CD14-positive monocyte (primary cell): ENCODE data around the gene GRK5. TPM values are rescaled to one million over a fixed set of nuclear protein-coding genes. Genes with fewer than 3 reads are reported as not detected.

ENCODE experiments used
- DNase-seq, 3 donors: peaks; one replicate each; pipeline ENCODE4 v3.0.0-alpha.2; 2011 to 2022
- H2AFZ ChIP-seq: 2 replicates; pipeline ENCODE4 v1.6.0; 2012; ENCODE audit warnings: mild to moderate bottlenecking, low read depth, low read length, inconsistent platforms; ENCODE audit not compliant: insufficient read depth, poor library complexity, severe bottlenecking
- H3K27ac ChIP-seq, 2 donors: 1 replicate in 1 of 2; 2 replicates in 1 of 2; pipeline ENCODE4 v1.5.1; 2012 to 2013; ENCODE audit warnings: low read length in 2 of 2, control low read depth in 1 of 2, inconsistent platforms in 1 of 2, low read depth in 1 of 2, mild to moderate bottlenecking in 1 of 2
- H3K27me3 ChIP-seq, 2 donors: one replicate each; pipeline versions ENCODE4 v1.6.0 to v1.6.1; 2011 to 2013; ENCODE audit warnings: low read length in 2 of 2; ENCODE audit not compliant: control insufficient read depth in 2 of 2, insufficient read depth in 2 of 2
- H3K36me3 ChIP-seq, 2 donors: replicated peaks in 1 of 2; 1 replicate in 1 of 2; 2 replicates in 1 of 2; pipeline versions ENCODE4 v1.5.1 to v1.6.1; 2012 to 2013; ENCODE audit warnings: low read length in 2 of 2, control low read depth in 1 of 2, inconsistent platforms in 1 of 2, mild to moderate bottlenecking in 1 of 2; ENCODE audit not compliant: insufficient read depth in 2 of 2, control insufficient read depth in 1 of 2
- H3K4me1 ChIP-seq, 2 donors: 1 replicate in 1 of 2; 2 replicates in 1 of 2; pipeline versions ENCODE4 v1.5.1 to v1.6.1; 2012 to 2013; ENCODE audit warnings: low read length in 2 of 2, control low read depth in 1 of 2, inconsistent platforms in 1 of 2, mild to moderate bottlenecking in 1 of 2, moderate library complexity in 1 of 2; ENCODE audit not compliant: insufficient read depth in 2 of 2, control insufficient read depth in 1 of 2
- H3K4me2 ChIP-seq: replicated peaks from 2 replicates; pipeline ENCODE3; 2012; ENCODE audit warnings: low read length, moderate library complexity, mild to moderate bottlenecking; ENCODE audit not compliant: poor library complexity, severe bottlenecking; ENCODE audit errors: extremely low read depth
- H3K4me3 ChIP-seq, 3 experiments: fragments of 200-600 bp in 1 of 3; sonication (generic) in 1 of 3; replicated peaks in 1 of 3; 1 replicate in 2 of 3; 2 replicates in 1 of 3; pipeline ENCODE4 v1.5.1; 2011 to 2013; ENCODE audit warnings: low read length in 3 of 3, mild to moderate bottlenecking in 3 of 3, control low read depth in 2 of 3, low read depth in 2 of 3, inconsistent platforms in 1 of 3, moderate library complexity in 1 of 3
- H3K79me2 ChIP-seq: 2 replicates; pipeline ENCODE4 v1.6.0; 2012; ENCODE audit warnings: mild to moderate bottlenecking, control low read depth, inconsistent platforms, low read length, moderate library complexity; ENCODE audit not compliant: insufficient read depth
- H3K9ac ChIP-seq: 2 replicates; pipeline ENCODE4 v1.6.0; 2017; ENCODE audit warnings: low read length, mild to moderate bottlenecking; ENCODE audit not compliant: insufficient read depth, poor library complexity, severe bottlenecking
- H3K9me3 ChIP-seq, 2 donors: replicated peaks in 1 of 2; 1 replicate in 1 of 2; 2 replicates in 1 of 2; pipeline versions ENCODE4 v1.5.1 to v1.6.1; 2012 to 2013; ENCODE audit warnings: low read length in 2 of 2, control low read depth in 1 of 2; ENCODE audit not compliant: control insufficient read depth in 1 of 2, insufficient read depth in 1 of 2
- H4K20me1 ChIP-seq: 2 replicates; pipeline ENCODE4 v1.6.0; 2012; ENCODE audit warnings: mild to moderate bottlenecking, low read length, control low read depth, moderate library complexity; ENCODE audit not compliant: insufficient read depth
- H3K27ac Mint-ChIP-seq, 7 donors: one replicate each; pipeline ENCODE4 v1.8.0; 2020; ENCODE audit warnings: mild to moderate bottlenecking in 7 of 7, mixed read lengths in 7 of 7, moderate library complexity in 6 of 7, inconsistent platforms in 2 of 7
- H3K27me3 Mint-ChIP-seq, 3 donors: one replicate each; pipeline ENCODE4 v1.8.0; 2021 to 2022; ENCODE audit warnings: low read depth in 3 of 3, mild to moderate bottlenecking in 3 of 3, mixed read lengths in 3 of 3, moderate library complexity in 3 of 3, inconsistent platforms in 1 of 3
- H3K36me3 Mint-ChIP-seq, 2 donors: one replicate each; pipeline ENCODE4 v1.8.0; 2020; ENCODE audit warnings: mixed read lengths in 2 of 2, inconsistent platforms in 1 of 2, mild to moderate bottlenecking in 1 of 2
- H3K4me1 Mint-ChIP-seq: one replicate; pipeline ENCODE4 v1.8.0; 2020; ENCODE audit warnings: mild to moderate bottlenecking, mixed read lengths
- H3K4me3 Mint-ChIP-seq, 2 donors: one replicate each; pipeline ENCODE4 v1.8.0; 2020; ENCODE audit warnings: mild to moderate bottlenecking in 2 of 2, mixed read lengths in 2 of 2, moderate library complexity in 1 of 2
- H3K9me3 Mint-ChIP-seq, 7 donors: one replicate each; pipeline ENCODE4 v1.8.0; 2020 to 2022; ENCODE audit warnings: mixed read lengths in 7 of 7, mild to moderate bottlenecking in 6 of 7, moderate library complexity in 6 of 7, inconsistent platforms in 2 of 7
- CTCF ChIP-seq: fragments of 200-600 bp; IDR thresholded peaks from one replicate; pipeline ENCODE4 v1.8.0; 2022; ENCODE audit warnings: antibody characterized with exemption, mild to moderate bottlenecking
- WGBS: methylation state at CpG from one replicate; pipeline ENCODE4 v1.1.5; 2013; ENCODE audit warnings: missing lambda C conversion rate; ENCODE audit not compliant: insufficient coverage; 5-methylcytosine and 5-hydroxymethylcytosine counted together
- intact Hi-C, 2 donors: fragments of 100-400 bp; cut with micrococcal nuclease; formaldehyde crosslinking; loops; one replicate each; pipeline versions ENCODE4 v1.15.0 to v1.15.1; 2023
- polyA plus RNA-seq, 3 donors: library from polyadenylated mRNA; depleted of rRNA in 1 of 3; unstranded in 2 of 3; stranded (reverse) in 1 of 3; fragments of 300-500 nt in 2 of 3; fragments of >200 nt in 1 of 3; fragmentation: Illumina TruSeq in 2 of 3; gene quantifications; 1 replicate in 2 of 3; 2 replicates in 1 of 3; pipeline ENCODE4 v1.2.3, GENCODE V29; 2012 to 2021

Gene GRK5
- polyA plus RNA-seq, 3 donors, result 1.2 to 6.5 (median 2.8) TPM

- Histone ChIP-seq H3K4me3 (no peak overlapping the region), H3K79me2 (no peaks in the 10 kb centered on the region), H3K9ac (no peak overlapping the region), H3K27ac (no peak overlapping the region), H3K36me3 (no peaks in the 10 kb centered on the region), H3K4me1 (peaks cover 5 to 25% of the 10 kb centered on the region in 2 donors), H4K20me1 (peaks cover 58% of the 10 kb centered on the region), H3K4me2 (no peak overlapping the region), H2AFZ (no peak overlapping the region), H3K9me3 (no peaks in the 10 kb centered on the region), H3K27me3 (no peaks in the 10 kb centered on the region)
- 100% methylated on average over 3 of the region's 3 CpGs for WGBS
- DNase-seq, result no peak
- Mint-ChIP-seq H3K27ac (peak overlapping the region in 1 of 7 donors; percentile 2), H3K27me3 (peaks cover 13 to 18% (median 13%) of the 10 kb centered on the region in 3 donors), H3K36me3 (peaks cover 3% of the 10 kb centered on the region in 2 donors), H3K4me1 (peaks cover 35% of the 10 kb centered on the region), H3K4me3 (no peak overlapping the region), H3K9me3 (peaks cover 0 to 6% (median 0%) of the 10 kb centered on the region in 7 donors)
- intact Hi-C loops, result no loop called here
- no peak for TF ChIP-seq CTCF
Measured at GRCh38 chr10:119319920-119320258, 112.5 kb downstream of the GRK5 start.

GRCh38 chr10:119320981-119321380 is 113.6 kb downstream of the GRK5 start:
- no peak overlapping the region for H3K4me3 Mint-ChIP-seq
- Histone ChIP-seq H3K9ac (no peak overlapping the region), H3K9me3 (no peaks in the 10 kb centered on the region), H3K27me3 (no peaks in the 10 kb centered on the region), H3K79me2 (no peaks in the 10 kb centered on the region), H3K4me1 (peaks cover 5 to 15% of the 10 kb centered on the region in 2 donors), H3K4me2 (no peak overlapping the region), H3K36me3 (no peaks in the 10 kb centered on the region), H3K27ac (peak overlapping the region in 1 of 2 donors; percentile 24), H4K20me1 (peaks cover 47% of the 10 kb centered on the region), H3K4me3 (no peak overlapping the region), H2AFZ (no peak overlapping the region)
- intact Hi-C loops, result no loop called here
- 69% methylated on average over 3 of the region's 6 CpGs for WGBS
- peak; percentile 30 to 57 (median 33) for DNase-seq
- peaks cover 13 to 18% (median 13%) of the 10 kb centered on the region in 3 donors for H3K27me3 Mint-ChIP-seq
- TF ChIP-seq CTCF, result no peak
- H3K4me1 Mint-ChIP-seq, result peaks cover 24% of the 10 kb centered on the region
- H3K36me3 Mint-ChIP-seq, result peaks cover 3% of the 10 kb centered on the region in 2 donors
- H3K27ac Mint-ChIP-seq, result peak overlapping the region in 3 of 7 donors; percentile 26 to 63 (median 43)
- peaks cover 0 to 6% (median 0%) of the 10 kb centered on the region in 7 donors for H3K9me3 Mint-ChIP-seq
